WTC11 (cell line): Measurements from ENCODE around the gene COLEC12.

Experiments used
- AR ChIP-seq: fragments of 250-450 bp; sonication (Bioruptor Pico); IDR thresholded peaks from 2 replicates; pipeline ENCODE4 v1.9.0; 2021; ENCODE audit warnings: mild to moderate bottlenecking
- GABPB1 ChIP-seq: sonication (generic); formaldehyde crosslinking; IDR thresholded peaks from 2 replicates; pipeline ENCODE4 v1.8.1; 2023; ENCODE audit warnings: mild to moderate bottlenecking, missing genetic modification reagents
- MXD4 ChIP-seq: fragments of 250-450 bp; sonication (Bioruptor Pico); IDR thresholded peaks from 2 replicates; pipeline ENCODE4 v1.8.0; 2021; ENCODE audit warnings: mild to moderate bottlenecking, moderate library complexity, borderline replicate concordance
- NR3C1 ChIP-seq: sonication (generic); formaldehyde crosslinking; conservative IDR thresholded peaks from 2 replicates; pipeline ENCODE4 v1.8.1; 2023; ENCODE audit warnings: low read depth, mild to moderate bottlenecking, missing genetic modification reagents
- USF2 ChIP-seq: sonication (generic); formaldehyde crosslinking; IDR thresholded peaks from 2 replicates; pipeline ENCODE4 v1.8.1; 2023; ENCODE audit warnings: mild to moderate bottlenecking, missing genetic modification reagents, moderate library complexity
- ZBTB21 ChIP-seq: sonication (generic); formaldehyde crosslinking; IDR thresholded peaks from 2 replicates; pipeline ENCODE4 v1.8.1; 2023; ENCODE audit warnings: mild to moderate bottlenecking, missing genetic modification reagents, borderline replicate concordance
- ZNF232 ChIP-seq: sonication (generic); formaldehyde crosslinking; IDR thresholded peaks from 2 replicates; pipeline ENCODE4 v1.8.0; 2022; ENCODE audit warnings: mild to moderate bottlenecking, missing genetic modification reagents
- TF ChIP-seq, protein P1 (sequence below): sonication (generic); formaldehyde crosslinking; IDR thresholded peaks from 2 replicates; pipeline ENCODE4 v1.8.1; 2023; ENCODE audit warnings: mild to moderate bottlenecking, moderate library complexity, missing genetic modification reagents
- TF ChIP-seq, protein P2 (sequence below): sonication (generic); formaldehyde crosslinking; IDR thresholded peaks from 2 replicates; pipeline ENCODE4 v1.8.0; 2022; ENCODE audit warnings: mild to moderate bottlenecking, missing genetic modification reagents
- TF ChIP-seq, protein P3 (sequence below): fragments of 200-600 bp; IDR thresholded peaks from 2 replicates; pipeline ENCODE4 v1.8.0; 2022; ENCODE audit warnings: antibody characterized with exemption
- TF ChIP-seq, protein P4 (sequence below): sonication (generic); formaldehyde crosslinking; IDR thresholded peaks from 2 replicates; pipeline ENCODE4 v1.8.1; 2022; ENCODE audit warnings: mild to moderate bottlenecking, missing genetic modification reagents, moderate library complexity, borderline replicate concordance
- TF ChIP-seq, protein P5 (sequence below): sonication (generic); formaldehyde crosslinking; IDR thresholded peaks from 2 replicates; pipeline ENCODE4 v1.8.0; 2022; ENCODE audit warnings: mild to moderate bottlenecking, missing genetic modification reagents
- TF ChIP-seq, protein P6 (sequence below): sonication (generic); formaldehyde crosslinking; conservative IDR thresholded peaks from 2 replicates; pipeline ENCODE4 v1.8.1; 2022; ENCODE audit warnings: mild to moderate bottlenecking, missing genetic modification reagents
- TF ChIP-seq, protein P7 (sequence below): sonication (generic); formaldehyde crosslinking; IDR thresholded peaks from 2 replicates; pipeline ENCODE4 v1.8.0; 2022; ENCODE audit warnings: mild to moderate bottlenecking, missing genetic modification reagents

GRCh38 chr18:376311-376710 is 124.2 kb downstream of the COLEC12 start:
- TF ChIP-seq, protein P1, sequence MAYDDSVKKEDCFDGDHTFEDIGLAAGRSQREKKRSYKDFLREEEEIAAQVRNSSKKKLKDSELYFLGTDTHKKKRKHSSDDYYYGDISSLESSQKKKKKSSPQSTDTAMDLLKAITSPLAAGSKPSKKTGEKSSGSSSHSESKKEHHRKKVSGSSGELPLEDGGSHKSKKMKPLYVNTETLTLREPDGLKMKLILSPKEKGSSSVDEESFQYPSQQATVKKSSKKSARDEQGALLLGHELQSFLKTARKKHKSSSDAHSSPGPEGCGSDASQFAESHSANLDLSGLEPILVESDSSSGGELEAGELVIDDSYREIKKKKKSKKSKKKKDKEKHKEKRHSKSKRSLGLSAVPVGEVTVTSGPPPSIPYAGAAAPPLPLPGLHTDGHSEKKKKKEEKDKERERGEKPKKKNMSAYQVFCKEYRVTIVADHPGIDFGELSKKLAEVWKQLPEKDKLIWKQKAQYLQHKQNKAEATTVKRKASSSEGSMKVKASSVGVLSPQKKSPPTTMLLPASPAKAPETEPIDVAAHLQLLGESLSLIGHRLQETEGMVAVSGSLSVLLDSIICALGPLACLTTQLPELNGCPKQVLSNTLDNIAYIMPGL (CRISPR knock-in tag), result no peak
- TF ChIP-seq, protein P2, sequence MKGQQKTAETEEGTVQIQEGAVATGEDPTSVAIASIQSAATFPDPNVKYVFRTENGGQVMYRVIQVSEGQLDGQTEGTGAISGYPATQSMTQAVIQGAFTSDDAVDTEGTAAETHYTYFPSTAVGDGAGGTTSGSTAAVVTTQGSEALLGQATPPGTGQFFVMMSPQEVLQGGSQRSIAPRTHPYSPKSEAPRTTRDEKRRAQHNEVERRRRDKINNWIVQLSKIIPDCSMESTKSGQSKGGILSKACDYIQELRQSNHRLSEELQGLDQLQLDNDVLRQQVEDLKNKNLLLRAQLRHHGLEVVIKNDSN, result no peak
- TF ChIP-seq, protein P3, sequence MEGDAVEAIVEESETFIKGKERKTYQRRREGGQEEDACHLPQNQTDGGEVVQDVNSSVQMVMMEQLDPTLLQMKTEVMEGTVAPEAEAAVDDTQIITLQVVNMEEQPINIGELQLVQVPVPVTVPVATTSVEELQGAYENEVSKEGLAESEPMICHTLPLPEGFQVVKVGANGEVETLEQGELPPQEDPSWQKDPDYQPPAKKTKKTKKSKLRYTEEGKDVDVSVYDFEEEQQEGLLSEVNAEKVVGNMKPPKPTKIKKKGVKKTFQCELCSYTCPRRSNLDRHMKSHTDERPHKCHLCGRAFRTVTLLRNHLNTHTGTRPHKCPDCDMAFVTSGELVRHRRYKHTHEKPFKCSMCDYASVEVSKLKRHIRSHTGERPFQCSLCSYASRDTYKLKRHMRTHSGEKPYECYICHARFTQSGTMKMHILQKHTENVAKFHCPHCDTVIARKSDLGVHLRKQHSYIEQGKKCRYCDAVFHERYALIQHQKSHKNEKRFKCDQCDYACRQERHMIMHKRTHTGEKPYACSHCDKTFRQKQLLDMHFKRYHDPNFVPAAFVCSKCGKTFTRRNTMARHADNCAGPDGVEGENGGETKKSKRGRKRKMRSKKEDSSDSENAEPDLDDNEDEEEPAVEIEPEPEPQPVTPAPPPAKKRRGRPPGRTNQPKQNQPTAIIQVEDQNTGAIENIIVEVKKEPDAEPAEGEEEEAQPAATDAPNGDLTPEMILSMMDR, result no peak
- TF ChIP-seq ZNF232 (CRISPR knock-in tag) (no peak), MXD4 (no peak), GABPB1 (CRISPR knock-in tag) (no peak), USF2 (no peak), NR3C1 (CRISPR knock-in tag) (no peak), ZBTB21 (CRISPR knock-in tag) (no peak), AR (no peak)
- TF ChIP-seq, protein P4, sequence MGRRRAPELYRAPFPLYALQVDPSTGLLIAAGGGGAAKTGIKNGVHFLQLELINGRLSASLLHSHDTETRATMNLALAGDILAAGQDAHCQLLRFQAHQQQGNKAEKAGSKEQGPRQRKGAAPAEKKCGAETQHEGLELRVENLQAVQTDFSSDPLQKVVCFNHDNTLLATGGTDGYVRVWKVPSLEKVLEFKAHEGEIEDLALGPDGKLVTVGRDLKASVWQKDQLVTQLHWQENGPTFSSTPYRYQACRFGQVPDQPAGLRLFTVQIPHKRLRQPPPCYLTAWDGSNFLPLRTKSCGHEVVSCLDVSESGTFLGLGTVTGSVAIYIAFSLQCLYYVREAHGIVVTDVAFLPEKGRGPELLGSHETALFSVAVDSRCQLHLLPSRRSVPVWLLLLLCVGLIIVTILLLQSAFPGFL (CRISPR knock-in tag), result no peak
- TF ChIP-seq, protein P5, sequence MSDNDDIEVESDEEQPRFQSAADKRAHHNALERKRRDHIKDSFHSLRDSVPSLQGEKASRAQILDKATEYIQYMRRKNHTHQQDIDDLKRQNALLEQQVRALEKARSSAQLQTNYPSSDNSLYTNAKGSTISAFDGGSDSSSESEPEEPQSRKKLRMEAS (CRISPR knock-in tag), result no peak
- TF ChIP-seq, protein P6, sequence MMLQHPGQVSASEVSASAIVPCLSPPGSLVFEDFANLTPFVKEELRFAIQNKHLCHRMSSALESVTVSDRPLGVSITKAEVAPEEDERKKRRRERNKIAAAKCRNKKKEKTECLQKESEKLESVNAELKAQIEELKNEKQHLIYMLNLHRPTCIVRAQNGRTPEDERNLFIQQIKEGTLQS (CRISPR knock-in tag), result no peak
- TF ChIP-seq, protein P7, sequence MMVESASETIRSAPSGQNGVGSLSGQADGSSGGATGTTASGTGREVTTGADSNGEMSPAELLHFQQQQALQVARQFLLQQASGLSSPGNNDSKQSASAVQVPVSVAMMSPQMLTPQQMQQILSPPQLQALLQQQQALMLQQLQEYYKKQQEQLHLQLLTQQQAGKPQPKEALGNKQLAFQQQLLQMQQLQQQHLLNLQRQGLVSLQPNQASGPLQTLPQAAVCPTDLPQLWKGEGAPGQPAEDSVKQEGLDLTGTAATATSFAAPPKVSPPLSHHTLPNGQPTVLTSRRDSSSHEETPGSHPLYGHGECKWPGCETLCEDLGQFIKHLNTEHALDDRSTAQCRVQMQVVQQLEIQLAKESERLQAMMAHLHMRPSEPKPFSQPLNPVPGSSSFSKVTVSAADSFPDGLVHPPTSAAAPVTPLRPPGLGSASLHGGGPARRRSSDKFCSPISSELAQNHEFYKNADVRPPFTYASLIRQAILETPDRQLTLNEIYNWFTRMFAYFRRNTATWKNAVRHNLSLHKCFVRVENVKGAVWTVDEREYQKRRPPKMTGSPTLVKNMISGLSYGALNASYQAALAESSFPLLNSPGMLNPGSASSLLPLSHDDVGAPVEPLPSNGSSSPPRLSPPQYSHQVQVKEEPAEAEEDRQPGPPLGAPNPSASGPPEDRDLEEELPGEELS, result no peak
